Common myeloid progenitor, CD34-positive (primary cell): Measurements from ENCODE around the gene AMMECR1L.
"Not testable (repeated sequence)": the region's sequence is repeated elsewhere in the genome, so short reads cannot be mapped to it uniquely, and the experiment has no call there.

ENCODE experiments used
- CTCF ChIA-PET: fragments of 350-600 bp; sonication (Branson Sonifier 250); formaldehyde crosslinking; loops from one replicate; lab custom pipeline; 2021; ENCODE audit warnings: antibody characterized with exemption; lab: Charles Lee
- POLR2A ChIA-PET: fragments of 350-600 bp; sonication (Branson Sonifier 250); formaldehyde crosslinking; loops from one replicate; lab custom pipeline; 2021; ENCODE audit warnings: antibody characterized with exemption; lab: Charles Lee
- DNase-seq, 3 donors: peaks; one replicate each; pipeline versions ENCODE4 v3.0.0 to v3.0.0-alpha.2; 2013
- H3K27ac ChIP-seq, 2 experiments: 1 replicate in 1 of 2; 2 replicates in 1 of 2; pipeline ENCODE4 v1.7.0; 2013; ENCODE audit warnings: inconsistent platforms in 2 of 2, low read length in 2 of 2, mild to moderate bottlenecking in 2 of 2, low read depth in 1 of 2, moderate library complexity in 1 of 2; ENCODE audit not compliant: severe bottlenecking in 2 of 2, insufficient read depth in 1 of 2, poor library complexity in 1 of 2
- H3K27me3 ChIP-seq, 5 experiments: replicated peaks in 2 of 5; 1 replicate in 3 of 5; 2 replicates in 2 of 5; pipeline versions ENCODE4 v1.6.1 to v1.7.0; 2013; ENCODE audit warnings: low read length in 4 of 5, mild to moderate bottlenecking in 2 of 5, moderate library complexity in 2 of 5, inconsistent platforms in 1 of 5; ENCODE audit not compliant: insufficient read depth in 5 of 5, control insufficient read depth in 4 of 5
- H3K36me3 ChIP-seq, 4 experiments: 1 replicate in 2 of 4; 2 replicates in 2 of 4; pipeline versions ENCODE4 v1.6.1 to v1.7.0; 2013; ENCODE audit warnings: low read length in 3 of 4, control low read depth in 1 of 4, mild to moderate bottlenecking in 1 of 4; ENCODE audit not compliant: control insufficient read depth in 4 of 4, insufficient read depth in 4 of 4
- H3K4me1 ChIP-seq, 4 experiments: 1 replicate in 3 of 4; 2 replicates in 1 of 4; pipeline versions ENCODE4 v1.6.1 to v1.7.1; 2013; ENCODE audit warnings: low read length in 3 of 4, mild to moderate bottlenecking in 3 of 4, control low read depth in 1 of 4, inconsistent platforms in 1 of 4, moderate library complexity in 1 of 4; ENCODE audit not compliant: control insufficient read depth in 4 of 4, insufficient read depth in 4 of 4; ENCODE audit errors: control extremely low read depth in 1 of 4
- H3K4me3 ChIP-seq, 7 experiments: 1 replicate in 4 of 7; 2 replicates in 3 of 7; pipeline versions ENCODE4 v1.5.1 to v1.7.0; 2013; ENCODE audit warnings: mild to moderate bottlenecking in 7 of 7, low read length in 6 of 7, moderate library complexity in 6 of 7, inconsistent platforms in 2 of 7, low read depth in 2 of 7, control low read depth in 1 of 7; ENCODE audit not compliant: insufficient read depth in 4 of 7, control insufficient read depth in 1 of 7; ENCODE audit errors: extremely low read depth in 1 of 7
- H3K9me3 ChIP-seq, 5 experiments: 1 replicate in 4 of 5; 2 replicates in 1 of 5; pipeline versions ENCODE4 v1.6.1 to v1.7.1; 2013; ENCODE audit warnings: low read length in 4 of 5, mild to moderate bottlenecking in 2 of 5, inconsistent platforms in 1 of 5, low read depth in 1 of 5, moderate library complexity in 1 of 5; ENCODE audit not compliant: control insufficient read depth in 4 of 5, insufficient read depth in 2 of 5; ENCODE audit errors: control extremely low read depth in 1 of 5
- WGBS: methylation state at CpG from one replicate; pipeline ENCODE4 v1.1.5; 2013; ENCODE audit not compliant: insufficient coverage; 5-methylcytosine and 5-hydroxymethylcytosine counted together

Gene AMMECR1L

GRCh38 chr2:127826708-127827107 lies 59.0 kb downstream of the AMMECR1L start:
- DNase-seq, H3K27me3 ChIP-seq, H3K27ac ChIP-seq, CTCF ChIA-PET, H3K4me3 ChIP-seq, H3K36me3 ChIP-seq, POLR2A ChIA-PET: not testable (repeated sequence)
- peaks cover 0 to 27% (median 7%) of the 10 kb centered on the region in 5 experiments for H3K9me3 ChIP-seq
- WGBS, result 91% methylated on average over 2 of the region's 2 CpGs
- peaks cover 6 to 21% (median 16%) of the 10 kb centered on the region in 4 experiments for H3K4me1 ChIP-seq

DNA sequence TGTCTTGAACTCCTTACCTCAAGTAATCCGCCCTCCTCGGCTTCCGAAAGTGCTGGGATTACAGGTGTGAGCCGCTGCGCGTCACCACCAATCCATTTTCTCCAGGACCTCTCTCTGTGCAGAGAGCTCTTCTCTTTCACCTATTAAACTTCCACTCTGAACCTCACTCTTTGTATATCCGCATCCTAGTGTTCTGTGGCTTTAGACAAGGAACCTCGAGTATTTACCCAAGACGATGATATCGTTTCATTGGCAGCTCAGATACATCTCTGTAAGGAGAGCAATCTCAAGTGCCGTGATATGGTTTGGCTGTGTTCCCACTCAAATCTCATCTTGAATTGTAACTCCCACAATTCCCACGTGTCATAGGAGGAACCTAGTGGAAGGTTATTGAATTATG lies 59.7 kb downstream of the AMMECR1L start:
- WGBS, result 88% methylated on average over 12 of the region's 12 CpGs
- Histone ChIP-seq H3K27ac (no peak overlapping the region), H3K36me3 (no peaks in the 10 kb centered on the region), H3K9me3 (peaks cover 0 to 32% (median 12%) of the 10 kb centered on the region in 5 experiments), H3K4me1 (peaks cover 6 to 21% (median 15%) of the 10 kb centered on the region in 4 experiments), H3K4me3 (no peak overlapping the region), H3K27me3 (no peaks in the 10 kb centered on the region)
- POLR2A ChIA-PET, result no interaction called here
- CTCF ChIA-PET, result interaction anchor here (1.0 kb wide), 1 partner anchor 15 kb away, joined by 3 read pairs; no protein-coding TSS in a partner anchor
- DNase-seq, result no peak

- peaks cover 1 to 37% (median 22%) of the 10 kb centered on the region in 5 experiments for H3K9me3 ChIP-seq
- no peaks in the 10 kb centered on the region for H3K27me3 ChIP-seq
- ChIA-PET CTCF (interaction anchor here (0.6 to 1.4 kb wide), 3 partner anchors 11 to 118 kb away, joined by 3 read pairs; no protein-coding TSS in a partner anchor), POLR2A (no interaction called here)
- no peaks in the 10 kb centered on the region for H3K36me3 ChIP-seq
- H3K4me1 ChIP-seq, result no peaks in the 10 kb centered on the region
- no peak overlapping the region for H3K4me3 ChIP-seq
- no peak overlapping the region for H3K27ac ChIP-seq
- DNase-seq, result peak in 2 of 3 donors; percentile 33 to 35
- WGBS, result 85% methylated on average over 6 of the region's 6 CpGs
Observed at GRCh38 chr2:127820080-127820668, 65.6 kb downstream of the AMMECR1L start.

- Histone ChIP-seq H3K27ac (no peak overlapping the region), H3K27me3 (no peaks in the 10 kb centered on the region), H3K9me3 (peaks cover 1 to 37% (median 22%) of the 10 kb centered on the region in 5 experiments), H3K4me1 (no peaks in the 10 kb centered on the region), H3K4me3 (no peak overlapping the region), H3K36me3 (no peaks in the 10 kb centered on the region)
- no peak for DNase-seq
- WGBS, result 79% methylated on average over 5 of the region's 8 CpGs
- ChIA-PET CTCF (interaction anchor here (1.5 kb wide), 1 partner anchor 17 kb away, joined by 3 read pairs; no protein-coding TSS in a partner anchor), POLR2A (no interaction called here)
Observed at GRCh38 chr2:127818794-127819425, 66.8 kb downstream of the AMMECR1L start.

DNA sequence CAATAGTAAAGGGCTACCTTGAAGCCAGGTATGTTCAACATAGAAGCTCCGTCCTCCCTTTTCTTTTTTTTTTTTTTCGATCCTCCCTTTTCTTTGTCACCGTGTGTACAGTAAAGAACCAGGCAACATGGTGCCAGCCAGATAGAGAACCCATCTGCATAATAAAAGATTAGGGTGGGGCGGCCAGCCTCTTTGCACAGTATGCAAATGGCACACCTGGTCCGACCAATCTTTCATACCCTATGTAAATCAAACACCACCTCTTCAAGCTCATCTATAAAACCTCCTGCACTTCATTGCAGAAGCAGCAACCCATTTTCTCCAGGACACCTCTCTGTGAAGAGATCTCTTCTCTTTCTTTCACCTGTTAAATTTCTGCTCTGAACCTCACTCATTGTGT lies 67.5 kb downstream of the AMMECR1L start:
- Histone ChIP-seq H3K4me1 (no peaks in the 10 kb centered on the region), H3K36me3 (no peaks in the 10 kb centered on the region), H3K27me3 (no peaks in the 10 kb centered on the region), H3K9me3 (peaks cover 1 to 37% (median 22%) of the 10 kb centered on the region in 5 experiments), H3K4me3 (no peak overlapping the region), H3K27ac (no peak overlapping the region)
- 75% methylated on average over 2 of the region's 5 CpGs for WGBS
- POLR2A ChIA-PET, result interaction anchor here (0.6 kb wide), 1 partner anchor 227 kb away, joined by 5 read pairs; no protein-coding TSS in a partner anchor
- DNase-seq, result no peak
- CTCF ChIA-PET, result interaction anchor here (1.2 to 1.5 kb wide), 2 partner anchors 10 to 18 kb away, joined by 3 read pairs; no protein-coding TSS in a partner anchor

GRCh38 chr2:127814677-127815076 lies 71.1 kb downstream of the AMMECR1L start:
- Histone ChIP-seq H3K27ac (no peak overlapping the region), H3K4me1 (peaks cover 10 to 19% (median 12%) of the 10 kb centered on the region in 4 experiments), H3K27me3 (no peaks in the 10 kb centered on the region), H3K4me3 (no peak overlapping the region), H3K36me3 (no peaks in the 10 kb centered on the region), H3K9me3 (peaks cover 0 to 13% (median 9%) of the 10 kb centered on the region in 5 experiments)
- ChIA-PET POLR2A (no interaction called here), CTCF (no interaction called here)
- WGBS, result 100% methylated on average over 1 of the region's 1 CpG
- no peak for DNase-seq

DNA sequence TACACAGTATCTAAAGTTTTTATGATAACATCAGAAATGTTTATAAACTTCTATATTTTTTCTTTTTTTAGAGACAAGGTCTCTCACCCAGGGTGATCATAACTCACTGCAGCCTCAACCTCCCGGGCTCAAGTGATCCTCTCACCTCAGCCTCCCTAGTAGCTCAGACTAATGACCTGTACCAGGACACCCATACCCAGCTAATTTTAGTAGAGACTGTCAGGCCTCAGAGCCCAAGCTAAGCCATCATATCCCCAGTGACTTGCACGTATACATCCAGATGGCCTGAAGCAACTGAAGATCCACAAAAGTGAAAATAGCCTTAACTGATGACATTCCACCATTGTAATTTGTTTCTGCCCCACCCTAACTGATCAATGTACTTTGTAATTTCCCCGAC lies 73.3 kb downstream of the AMMECR1L start:
- WGBS, result 96% methylated on average over 3 of the region's 3 CpGs

More for the DNA sequence above, 73.3 kb downstream of the AMMECR1L start:
- H3K4me3 ChIP-seq, H3K27ac ChIP-seq, CTCF ChIA-PET, H3K9me3 ChIP-seq, H3K36me3 ChIP-seq, DNase-seq, H3K27me3 ChIP-seq, POLR2A ChIA-PET: not testable (repeated sequence)
- peaks cover 14 to 31% (median 19%) of the 10 kb centered on the region in 4 experiments for H3K4me1 ChIP-seq
